GM21447 (cell line): ENCODE results near the gene MARF1.
"Not testable (repeated sequence)": the region's sequence is repeated elsewhere in the genome, so short reads cannot be mapped to it uniquely, and the experiment has no call there.

Experiments used
- ATAC-seq: cut with Tn5 transposase; IDR thresholded peaks from one replicate; pipeline ENCODE4 v1.9.1; 2021; ENCODE audit not compliant: unreplicated experiment

Gene MARF1

GRCh38 chr16:15652293-15653001 lies 9.5 kb upstream of the MARF1 start:
- no peak for ATAC-seq

GRCh38 chr16:15650698-15651171 lies 7.8 kb upstream of the MARF1 start:
- peak; percentile 34 for ATAC-seq

DNA sequence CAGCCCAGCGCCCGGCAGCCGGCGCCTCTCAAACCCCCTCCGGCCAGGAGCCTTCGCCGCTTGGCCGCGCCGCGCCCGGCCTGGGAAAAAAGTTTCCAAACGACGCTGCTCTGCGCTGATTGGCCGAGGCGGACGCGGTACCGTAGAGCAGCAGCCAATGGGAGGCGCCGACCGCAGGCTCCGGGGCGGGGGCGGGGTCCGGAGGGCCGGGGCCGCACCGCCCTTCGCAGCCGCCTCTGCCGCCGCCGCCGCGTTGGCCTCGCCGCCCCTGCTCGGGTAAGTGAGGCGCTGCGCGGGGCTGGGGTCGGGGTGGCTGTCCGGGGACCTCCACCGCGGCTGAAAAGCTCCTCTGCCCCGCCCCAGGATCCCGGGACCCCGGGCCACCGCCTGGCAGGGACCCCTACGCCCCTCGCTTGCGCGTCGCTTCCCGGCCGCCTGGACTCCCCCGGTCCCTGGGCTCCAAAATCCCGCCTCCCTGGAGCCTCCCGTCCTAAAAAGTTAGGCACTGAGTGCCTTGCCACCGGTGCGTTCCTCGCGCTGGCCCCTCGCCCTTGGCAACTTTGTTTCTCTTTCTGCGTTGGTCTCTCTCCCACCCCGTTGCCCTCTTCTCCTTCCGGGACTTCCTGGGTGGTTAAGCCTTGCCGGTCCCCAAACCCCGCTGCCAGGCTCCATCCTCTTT lies 7.2 kb upstream of the MARF1 start, which contains the start of gene NDE1:
Gene NDE1 (plus strand): TSS at position 227 of the 679 bp plus-strand sequence. CDS start 14,534 bp downstream, outside the sequence.
- peak; percentile 64 for ATAC-seq

DNA sequence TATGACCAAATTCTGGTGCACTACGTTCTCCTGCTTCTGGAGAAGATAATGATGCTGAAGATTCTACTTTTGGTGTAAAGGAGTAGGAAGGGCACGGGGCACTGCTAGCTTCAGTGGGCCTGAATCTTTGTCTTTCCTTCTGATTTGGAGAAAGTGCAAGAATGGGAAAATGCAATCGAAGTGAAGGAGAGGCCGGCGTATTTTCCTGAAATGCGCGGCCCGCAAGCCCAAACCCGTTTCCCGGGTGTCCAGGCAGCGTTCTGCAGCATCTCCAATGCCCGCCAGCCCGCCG lies 6.7 kb upstream of the MARF1 start:
- ATAC-seq = no peak

- ATAC-seq = not testable (repeated sequence)
Observed at GRCh38 chr16:15649311-15649710, 6.4 kb upstream of the MARF1 start.

DNA sequence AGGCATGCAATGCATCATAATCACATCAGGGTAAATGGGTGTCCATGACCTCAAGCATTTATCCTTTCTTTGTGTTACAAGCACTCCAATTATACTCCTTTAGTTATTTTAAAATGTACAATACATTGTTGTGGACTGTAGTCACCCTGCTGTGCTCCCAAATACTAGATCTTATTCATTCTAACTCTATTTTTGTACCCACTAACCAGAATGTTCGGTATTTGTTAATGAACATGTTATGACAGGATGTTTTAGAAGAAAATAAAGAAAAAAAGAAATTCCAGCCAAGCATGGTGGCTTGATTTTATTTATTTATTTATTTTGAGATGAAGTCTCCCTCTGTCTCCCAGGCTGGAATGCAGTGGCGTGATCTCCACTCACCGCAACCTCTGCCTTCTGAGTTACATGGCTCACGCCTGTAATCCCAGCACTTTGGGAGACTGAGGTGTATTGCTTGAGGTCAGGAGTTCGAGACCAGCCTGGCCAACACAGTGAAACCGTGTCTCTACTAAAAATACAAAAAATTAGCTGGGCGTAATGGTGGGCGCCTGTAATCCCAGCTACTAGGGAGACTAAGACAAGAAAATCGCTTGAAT lies 5.3 kb upstream of the MARF1 start:
- no peak for ATAC-seq

- no peak for ATAC-seq
Observed at GRCh38 chr16:15647294-15648014, 4.5 kb upstream of the MARF1 start.

- ATAC-seq = not testable (repeated sequence)
Observed at GRCh38 chr16:15646557-15647293, 3.8 kb upstream of the MARF1 start.

GRCh38 chr16:15644962-15645465 lies 2.1 kb upstream of the MARF1 start:
- not testable (repeated sequence) for ATAC-seq

GRCh38 chr16:15644267-15644961 lies 1.5 kb upstream of the MARF1 start:
- ATAC-seq = no peak

- no peak for ATAC-seq
Observed at GRCh38 chr16:15643946-15644250, 944 bp upstream of the MARF1 start.

- peak; percentile 59 for ATAC-seq
Observed at GRCh38 chr16:15642557-15643047, 352 bp downstream of the MARF1 start.

- ATAC-seq = no peak
Observed at GRCh38 chr16:15641753-15642556, 999 bp downstream of the MARF1 start.

DNA sequence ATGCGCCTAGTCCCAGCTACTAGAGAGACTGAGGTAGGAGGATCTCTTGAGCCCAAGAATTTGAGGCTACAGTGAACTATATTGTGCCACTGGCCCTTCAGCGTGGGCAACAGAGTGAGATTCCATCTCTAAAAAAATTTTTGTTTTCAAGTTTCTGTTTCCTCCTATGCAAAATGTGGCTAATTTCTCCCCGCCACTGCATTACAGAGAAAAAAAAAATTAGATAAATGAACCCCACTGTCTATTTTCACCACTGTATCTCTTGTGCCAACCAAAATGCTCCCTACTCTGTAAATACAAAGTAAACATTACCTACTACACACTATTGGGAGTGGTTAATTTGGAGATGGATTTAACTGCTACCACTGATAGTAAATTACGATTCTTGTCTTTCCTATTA lies 2.0 kb downstream of the MARF1 start:
- no peak for ATAC-seq

DNA sequence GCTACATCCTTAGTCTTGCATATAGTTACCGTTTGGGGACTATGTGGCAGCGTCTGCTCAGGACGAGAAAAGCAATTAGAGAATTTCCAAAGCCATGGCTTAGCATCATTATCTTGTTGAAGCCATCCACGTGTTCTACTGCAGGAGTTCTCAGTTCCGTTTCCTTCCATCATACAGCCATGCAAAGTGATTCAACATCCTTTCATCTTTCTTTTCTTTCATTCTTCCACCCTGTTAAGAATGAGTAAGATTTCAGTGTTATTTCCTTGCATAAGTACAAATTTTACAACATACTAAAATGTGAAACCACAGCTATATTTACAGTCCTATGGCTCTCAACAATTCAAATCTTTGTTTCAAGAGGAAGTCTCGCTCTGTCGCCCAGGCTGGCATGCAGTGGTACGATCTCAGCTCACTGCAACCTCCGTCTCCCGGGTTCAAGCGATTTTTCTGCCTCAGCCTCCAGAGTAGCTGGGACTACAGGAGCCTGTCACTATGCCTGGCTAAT lies 3.8 kb downstream of the MARF1 start:
- ATAC-seq = no peak

DNA sequence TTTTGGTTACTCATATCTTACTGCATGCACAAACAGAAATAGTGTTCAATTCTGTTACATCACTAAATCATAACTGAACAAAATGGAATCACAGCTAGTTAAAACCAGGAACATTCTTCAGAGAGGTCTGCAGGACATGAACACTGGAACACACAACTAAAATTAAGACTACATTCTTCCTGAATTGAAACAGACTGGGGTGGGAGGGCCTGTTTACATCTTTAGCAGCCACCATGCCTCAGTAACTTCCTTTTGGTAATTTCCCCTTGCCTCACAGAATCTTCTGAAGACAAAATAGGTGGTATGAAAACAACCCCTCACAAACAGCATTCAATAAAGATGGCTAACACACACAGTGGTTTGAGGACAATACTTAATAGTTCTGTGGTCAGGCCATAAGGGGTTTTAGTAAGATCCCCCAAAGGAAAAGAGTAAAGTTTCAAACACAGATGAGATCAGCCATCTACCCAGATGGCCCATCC lies 6.5 kb downstream of the MARF1 start:
- peak; percentile 46 for ATAC-seq

DNA sequence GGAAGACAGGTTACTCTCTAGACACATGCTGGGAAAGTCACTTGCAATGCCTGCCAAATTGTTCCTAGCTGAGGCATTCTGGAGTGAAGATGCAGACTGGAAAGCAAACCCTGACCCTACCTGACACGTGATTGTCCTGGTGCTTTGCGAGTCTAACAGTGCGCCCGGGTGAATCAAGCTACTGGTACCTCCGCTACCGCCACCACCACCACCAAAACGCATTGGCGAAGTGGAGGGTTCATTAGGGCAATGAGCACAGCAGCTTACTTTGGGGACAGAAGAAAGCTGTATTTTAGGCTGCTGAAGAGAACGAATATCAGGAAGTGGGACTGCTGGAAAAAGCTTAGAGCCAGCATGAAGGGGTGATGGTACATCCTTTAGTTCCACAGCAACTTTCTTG lies 7.0 kb downstream of the MARF1 start:
- no peak for ATAC-seq

- ATAC-seq = no peak
Observed at GRCh38 chr16:15631730-15632409, 11.1 kb downstream of the MARF1 start.
